Amniotic stem cell (primary cell): ENCODE measurements around the gene CLCN7.

Experiments
- DNase-seq: peaks from one replicate; lab custom pipeline; 2025; lab: John Stamatoyannopoulos, UW

Gene CLCN7

DNA sequence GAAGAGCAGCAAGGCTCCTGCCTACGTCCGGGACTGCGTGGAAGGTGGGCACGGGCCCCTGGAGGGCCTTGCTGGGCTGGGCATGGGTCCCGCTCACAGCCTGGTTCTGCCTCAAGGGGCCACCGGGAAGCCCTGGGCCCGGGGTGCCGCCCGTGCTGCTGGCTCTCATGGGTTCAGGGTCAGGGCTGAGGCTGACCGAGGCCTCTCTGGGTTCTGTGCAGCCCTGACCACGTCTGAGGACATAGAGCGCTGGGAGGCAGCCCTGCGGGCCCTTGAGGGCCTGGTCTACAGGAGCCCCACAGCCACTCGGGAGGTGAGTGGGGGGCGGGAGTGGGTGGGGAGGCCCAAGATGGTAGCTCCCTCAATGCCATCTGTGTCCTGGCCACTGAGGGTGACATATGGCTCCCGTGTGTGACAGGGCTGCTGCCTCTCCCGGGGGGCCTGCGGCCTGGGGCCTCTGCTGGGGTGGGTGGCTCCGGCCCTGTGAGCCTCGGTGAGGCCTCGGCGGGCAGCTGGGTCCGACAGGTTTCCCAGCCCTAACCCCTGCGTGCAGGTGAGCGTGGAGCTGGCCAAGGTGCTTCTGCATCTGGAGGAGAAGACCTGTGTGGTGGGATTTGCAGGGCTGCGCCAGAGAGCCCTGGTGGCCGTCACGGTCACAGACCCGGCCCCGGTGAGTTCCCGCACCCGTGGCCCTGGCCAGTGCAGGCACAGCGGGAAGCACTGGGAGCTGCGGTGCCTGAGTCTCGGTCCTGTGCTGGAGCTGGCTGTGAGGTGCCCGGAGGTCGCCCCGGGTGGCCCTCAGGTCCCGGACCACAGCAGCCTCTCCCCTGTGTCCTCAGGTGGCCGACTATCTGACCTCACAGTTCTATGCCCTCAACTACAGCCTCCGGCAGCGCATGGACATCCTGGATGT lies 27.5 kb upstream of the CLCN7 start:
- no peak for DNase-seq

DNA sequence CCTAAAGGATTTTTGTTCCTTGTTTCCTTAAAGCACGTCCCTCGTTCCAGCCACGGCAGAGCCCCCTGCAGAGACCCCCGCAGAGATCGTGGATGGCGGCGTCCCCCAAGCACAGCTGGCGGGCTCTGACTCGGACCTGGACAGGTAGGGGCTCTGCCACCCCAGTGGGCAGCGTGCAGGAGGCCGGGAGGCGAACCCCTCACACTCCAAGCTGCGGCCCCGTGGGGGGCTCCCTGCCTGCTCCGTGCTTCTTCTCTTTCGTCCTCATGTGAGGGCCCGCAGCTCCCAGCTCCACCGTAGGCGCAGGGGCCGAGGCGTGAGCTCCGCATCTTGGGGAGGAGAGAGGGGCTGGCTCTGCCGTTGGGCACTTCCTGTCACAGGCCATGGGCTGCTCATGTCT lies 26.8 kb upstream of the CLCN7 start:
- no peak for DNase-seq

DNA sequence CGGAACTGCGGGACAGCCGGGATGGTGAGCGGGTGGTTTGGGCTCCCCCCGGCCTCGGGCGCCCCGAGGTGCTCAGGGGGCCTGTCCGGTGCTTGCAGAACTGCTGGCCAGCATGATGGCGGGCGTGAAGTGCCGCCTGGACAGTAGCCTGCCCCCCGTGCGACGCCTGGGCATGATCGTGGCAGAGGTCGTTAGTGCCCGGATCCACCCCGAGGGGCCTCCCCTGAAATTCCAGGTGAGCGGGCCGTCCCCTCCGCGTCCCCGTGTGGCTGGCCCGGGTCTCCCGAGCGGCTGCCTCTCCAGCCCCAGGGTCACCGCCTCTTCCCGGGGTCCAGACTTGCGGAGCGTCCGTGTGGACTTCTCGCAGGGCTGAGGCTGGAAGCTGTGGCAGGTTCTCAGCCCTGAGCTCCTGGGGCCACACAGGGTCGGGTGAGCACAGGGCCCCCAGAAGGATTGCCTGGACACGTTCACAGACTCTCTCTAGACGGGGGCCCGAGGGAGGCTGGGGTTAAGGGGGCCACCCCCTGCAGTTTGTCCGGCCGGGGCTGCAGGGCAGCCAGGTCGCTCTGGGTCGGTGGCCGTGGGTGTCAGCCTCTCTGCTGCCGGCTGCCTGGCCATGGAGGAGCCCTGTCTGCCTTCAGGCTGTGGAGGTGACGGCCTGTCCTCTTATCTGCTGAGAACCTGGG lies 25.8 kb upstream of the CLCN7 start:
- no peak for DNase-seq

DNA sequence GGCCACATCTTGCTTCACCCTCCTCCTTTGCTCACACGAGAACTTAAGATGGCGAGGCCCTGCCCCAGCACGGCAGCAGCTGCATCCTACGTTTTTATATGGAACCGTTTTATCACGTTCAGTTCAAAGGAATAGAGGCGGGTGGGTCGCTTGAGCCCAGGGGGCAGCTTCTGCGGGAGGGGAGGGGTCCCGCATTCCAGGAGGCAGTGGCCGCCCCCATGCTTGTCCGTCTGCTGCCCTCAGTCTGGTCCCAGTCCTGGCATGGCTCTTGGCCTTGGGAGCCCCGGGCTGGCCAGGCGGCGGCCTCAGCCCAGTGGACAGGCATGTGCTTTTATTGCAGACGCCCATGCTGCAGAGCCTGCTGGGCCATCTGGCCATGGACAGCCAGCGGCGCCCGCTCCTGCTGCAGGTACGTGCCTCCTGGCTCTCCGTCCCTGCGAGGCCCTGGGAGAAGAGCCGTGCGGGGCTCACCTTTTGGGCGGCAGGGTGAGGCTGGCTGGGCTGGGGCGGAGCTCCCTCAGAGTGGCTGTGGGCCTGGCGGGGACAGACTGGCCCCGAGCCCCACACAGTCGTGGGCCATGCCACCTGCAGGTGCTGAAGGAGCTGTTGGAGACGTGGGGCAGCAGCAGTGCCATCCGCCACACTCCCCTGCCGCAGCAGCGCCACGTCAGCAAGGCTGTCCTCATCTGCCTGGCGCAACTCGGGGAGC lies 25.1 kb upstream of the CLCN7 start:
- DNase-seq = no peak

DNA sequence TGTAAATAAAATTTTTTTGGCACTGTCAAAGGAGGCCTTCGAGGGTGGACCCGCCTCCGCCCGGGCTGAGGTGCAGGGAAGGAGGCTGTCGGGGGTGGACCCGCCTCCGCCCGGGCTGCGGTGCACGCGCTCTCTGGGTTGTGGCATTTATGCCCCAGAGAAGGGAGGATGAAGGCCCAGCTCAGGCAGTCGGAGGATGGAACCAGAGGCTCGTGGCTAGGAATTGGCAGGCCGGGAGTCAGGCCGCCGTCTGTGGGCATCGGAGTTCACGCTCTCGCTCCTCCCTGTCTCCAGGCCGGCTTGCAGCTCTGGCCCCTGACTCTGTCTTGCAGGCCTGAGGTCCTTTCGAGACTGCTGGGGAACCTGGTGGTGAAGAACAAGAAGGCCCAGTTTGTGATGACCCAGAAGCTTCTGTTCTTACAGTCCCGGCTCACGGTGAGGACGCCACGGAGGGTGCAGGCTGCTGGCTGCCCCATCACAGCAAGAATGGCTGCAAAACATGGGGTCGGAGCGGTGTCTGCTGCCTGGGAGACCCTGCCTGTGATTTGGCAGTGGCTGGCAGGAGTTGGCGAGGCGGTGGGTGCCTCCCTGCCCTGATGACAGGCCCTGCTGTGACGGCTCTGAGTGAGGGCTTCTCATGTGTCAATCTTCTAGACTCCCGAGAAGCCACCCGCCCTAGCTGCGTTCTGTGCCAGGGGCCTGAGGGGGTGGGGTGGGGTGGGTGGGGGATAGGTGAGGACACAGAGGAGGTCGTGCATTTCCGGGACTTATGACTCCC lies 24.3 kb upstream of the CLCN7 start:
- DNase-seq = no peak

DNA sequence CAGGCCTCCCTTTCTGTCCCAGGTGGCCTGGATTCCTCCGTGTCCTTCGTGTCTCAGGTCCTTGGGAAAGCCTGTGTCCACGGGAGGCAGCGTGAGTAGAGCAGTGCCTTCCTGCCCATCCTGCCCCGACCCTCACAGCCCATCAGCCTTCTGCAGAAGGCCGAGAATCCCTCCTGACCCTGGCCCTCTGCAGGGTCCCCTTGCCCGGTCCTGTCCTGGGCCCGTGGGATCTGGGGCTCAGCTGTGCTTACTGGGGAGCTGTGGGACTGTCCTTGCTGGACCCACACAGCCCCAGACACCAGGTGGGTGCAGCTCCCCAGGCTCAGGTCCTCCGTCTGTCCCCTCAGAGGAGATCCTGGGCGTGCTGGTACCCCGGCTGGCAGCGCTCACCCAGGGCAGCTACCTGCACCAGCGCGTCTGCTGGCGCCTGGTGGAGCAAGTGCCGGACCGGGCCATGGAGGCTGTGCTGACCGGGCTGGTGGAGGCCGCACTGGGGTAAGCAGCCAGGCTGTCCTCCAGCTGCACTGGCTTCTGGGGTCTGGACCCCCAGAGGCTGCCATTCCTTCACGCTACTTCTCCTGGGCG lies 22.3 kb upstream of the CLCN7 start:
- no peak for DNase-seq

DNA sequence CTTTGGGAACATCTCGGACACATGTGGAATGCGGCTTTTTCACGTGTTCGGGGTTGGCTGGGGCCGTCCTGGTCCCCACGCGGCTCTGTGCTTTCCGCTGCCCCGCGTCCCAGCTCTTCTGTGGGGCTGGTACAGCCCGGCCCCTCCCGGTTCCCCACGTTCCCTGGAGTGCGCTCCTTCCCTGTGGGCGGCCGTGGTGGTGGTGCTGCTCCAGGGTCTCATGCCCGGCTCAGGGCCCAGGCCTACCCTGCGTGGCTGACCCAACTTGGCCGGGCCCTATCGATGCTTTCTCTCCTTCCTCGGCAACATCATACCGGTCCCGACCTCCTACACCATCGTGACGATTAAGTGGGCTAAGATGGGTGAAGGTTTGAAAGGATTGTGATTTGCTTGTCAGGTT lies 21.6 kb upstream of the CLCN7 start:
- no peak for DNase-seq

DNA sequence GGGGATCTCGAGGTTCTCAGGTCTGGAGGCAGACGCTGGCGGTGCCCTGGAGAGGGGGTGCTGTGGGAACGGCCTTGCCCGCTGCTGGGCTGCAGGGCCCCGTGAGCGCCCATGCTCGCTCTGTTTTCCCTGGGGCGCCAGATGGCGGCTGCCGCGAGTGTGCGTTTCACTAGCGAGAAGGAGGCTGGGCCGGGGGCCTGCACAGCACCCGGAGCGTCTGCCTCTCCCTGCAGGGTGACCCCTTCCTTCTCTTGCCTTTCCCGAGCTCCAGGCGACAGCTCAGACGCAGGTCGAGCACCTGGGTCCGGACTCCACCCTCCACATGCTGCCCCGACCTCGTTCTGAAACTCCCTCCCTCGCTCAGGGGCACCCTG lies 21.0 kb upstream of the CLCN7 start:
- no peak for DNase-seq

DNA sequence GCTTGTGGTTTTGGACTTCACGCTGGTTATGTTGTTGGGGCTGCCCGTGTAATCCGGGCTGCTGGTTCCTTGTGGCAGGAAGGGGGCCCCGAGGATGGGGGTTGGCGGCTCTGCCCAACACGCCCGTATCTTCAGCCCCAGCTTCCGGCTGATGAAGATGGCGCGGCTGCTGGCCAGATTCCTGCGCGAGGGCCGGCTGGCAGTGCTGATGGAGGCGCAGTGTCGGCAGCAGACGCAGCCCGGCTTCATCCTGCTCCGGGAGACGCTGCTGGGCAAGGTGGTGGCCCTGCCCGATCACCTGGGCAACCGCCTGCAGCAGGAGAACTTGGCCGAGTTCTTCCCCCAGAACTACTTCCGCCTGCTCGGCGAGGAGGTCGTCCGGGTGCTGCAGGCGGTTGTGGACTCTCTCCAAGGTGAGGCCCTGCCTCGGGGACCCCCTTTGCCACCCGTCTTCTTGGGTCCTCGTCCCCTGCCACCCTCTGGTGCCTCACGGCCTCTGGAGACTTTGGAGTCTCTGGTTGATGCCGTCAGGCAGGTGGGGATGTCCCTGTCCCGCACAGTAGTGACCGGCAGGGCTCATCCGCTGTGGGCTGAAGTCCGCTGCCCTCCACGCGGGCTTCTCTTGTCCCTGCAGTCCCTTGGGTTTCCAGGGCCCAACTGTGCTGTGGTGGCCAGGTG lies 20.5 kb upstream of the CLCN7 start:
- no peak for DNase-seq

DNA sequence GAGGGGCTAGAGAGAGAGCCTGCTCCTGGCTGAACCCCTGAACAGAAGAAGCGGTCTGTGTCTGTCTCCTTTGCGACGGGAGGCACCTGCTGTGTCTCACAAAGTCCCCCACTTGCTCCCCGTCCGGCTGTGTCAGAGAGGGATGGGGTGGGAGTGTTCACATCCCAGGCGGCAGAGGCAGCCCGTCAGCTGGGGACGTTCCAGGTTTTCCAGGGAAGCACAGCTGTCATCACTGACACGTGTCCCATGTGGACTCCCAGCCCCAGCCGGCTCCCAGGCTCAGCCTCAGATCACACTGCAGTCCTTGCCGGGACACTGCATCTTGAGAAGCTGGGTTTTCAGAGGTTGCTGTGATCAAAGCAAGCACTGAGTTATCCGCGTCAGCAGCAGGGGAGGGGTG lies 19.9 kb upstream of the CLCN7 start:
- DNase-seq = no peak

DNA sequence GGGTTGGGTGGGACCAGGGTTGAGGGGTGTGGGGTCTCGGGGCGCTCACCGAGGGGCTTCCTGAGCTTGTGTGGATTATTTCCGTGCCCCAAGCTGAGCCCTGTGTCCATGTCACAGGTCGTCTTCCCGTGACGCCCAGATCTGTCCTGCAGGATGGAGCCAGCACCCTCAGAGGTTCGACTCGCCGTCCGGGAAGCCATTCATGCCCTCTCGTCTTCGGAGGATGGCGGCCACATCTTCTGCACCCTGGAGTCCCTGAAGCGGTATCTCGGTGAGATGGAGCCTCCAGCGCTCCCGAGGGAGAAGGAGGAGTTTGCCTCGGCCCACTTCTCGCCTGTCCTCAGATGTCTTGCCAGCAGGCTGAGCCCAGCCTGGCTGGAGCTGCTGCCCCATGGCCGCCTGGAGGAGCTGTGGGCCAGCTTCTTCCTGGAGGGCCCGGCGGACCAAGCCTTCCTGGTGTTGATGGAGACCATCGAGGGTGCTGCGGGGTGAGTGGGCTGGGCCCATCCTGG lies 19.4 kb upstream of the CLCN7 start:
- DNase-seq = no peak

DNA sequence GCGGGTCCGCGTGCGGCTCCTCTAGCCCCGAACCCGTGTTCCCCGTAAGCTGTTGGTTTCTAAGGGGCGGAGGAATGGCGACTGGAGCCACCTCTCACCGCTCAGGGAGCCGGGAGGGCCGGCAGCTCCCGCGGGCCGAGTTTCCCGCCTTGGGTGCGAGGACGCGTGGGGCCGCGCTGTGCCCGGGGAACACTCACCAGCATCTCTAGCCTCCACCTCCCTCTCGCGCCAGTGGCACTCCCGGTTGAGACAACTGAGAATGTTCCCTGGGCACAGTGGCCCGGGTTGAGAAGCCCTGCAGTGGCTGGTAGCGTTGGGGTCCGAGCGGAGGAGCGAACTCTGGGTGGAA lies 18.9 kb upstream of the CLCN7 start:
- DNase-seq = no peak

DNA sequence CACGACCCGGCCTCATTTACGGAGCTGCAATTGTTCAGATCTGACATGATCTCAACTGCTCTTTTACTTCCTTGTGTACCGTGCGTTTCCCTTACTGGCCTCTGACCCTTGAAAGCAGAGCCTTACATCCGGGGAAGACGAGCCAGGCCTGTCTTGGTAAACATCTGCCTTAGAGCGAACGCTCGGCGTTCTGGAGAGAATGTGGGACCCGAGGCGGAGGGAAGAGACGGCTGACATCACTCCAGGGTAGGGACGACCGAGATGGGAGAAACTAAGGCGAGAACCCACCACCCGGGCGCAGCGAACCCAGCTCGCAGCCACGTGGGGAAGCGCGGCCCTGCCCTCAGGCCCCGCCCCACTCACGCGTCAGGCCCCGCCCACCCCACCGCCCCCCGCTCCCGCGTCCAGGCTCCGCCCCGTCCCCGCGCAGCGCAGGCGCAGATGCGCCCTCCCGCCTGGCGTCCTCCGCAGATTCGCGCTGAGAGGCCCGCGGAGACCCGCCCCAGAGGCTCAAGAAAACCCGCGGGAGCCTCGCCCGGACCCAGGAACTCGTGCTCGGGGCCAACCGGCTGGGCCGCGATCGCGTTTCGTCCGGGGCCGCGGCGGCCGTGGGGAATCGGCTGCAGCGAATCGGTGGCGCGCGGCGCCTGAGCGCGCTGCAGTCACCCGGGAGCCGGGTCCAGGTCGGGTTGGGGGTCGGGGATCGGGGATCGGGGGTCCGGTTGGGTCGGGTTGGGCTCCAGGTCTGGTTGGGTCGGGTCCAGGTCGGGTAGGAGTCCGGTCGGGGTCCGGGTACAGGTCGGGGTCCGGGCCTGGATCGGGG lies 18.3 kb upstream of the CLCN7 start, which contains the start of gene TELO2:
Gene TELO2, plus strand, starts transcription at position 438 of the 823 bp plus-strand sequence. CDS start 922 bp downstream, outside the sequence.
- peak; percentile 57 for DNase-seq

DNA sequence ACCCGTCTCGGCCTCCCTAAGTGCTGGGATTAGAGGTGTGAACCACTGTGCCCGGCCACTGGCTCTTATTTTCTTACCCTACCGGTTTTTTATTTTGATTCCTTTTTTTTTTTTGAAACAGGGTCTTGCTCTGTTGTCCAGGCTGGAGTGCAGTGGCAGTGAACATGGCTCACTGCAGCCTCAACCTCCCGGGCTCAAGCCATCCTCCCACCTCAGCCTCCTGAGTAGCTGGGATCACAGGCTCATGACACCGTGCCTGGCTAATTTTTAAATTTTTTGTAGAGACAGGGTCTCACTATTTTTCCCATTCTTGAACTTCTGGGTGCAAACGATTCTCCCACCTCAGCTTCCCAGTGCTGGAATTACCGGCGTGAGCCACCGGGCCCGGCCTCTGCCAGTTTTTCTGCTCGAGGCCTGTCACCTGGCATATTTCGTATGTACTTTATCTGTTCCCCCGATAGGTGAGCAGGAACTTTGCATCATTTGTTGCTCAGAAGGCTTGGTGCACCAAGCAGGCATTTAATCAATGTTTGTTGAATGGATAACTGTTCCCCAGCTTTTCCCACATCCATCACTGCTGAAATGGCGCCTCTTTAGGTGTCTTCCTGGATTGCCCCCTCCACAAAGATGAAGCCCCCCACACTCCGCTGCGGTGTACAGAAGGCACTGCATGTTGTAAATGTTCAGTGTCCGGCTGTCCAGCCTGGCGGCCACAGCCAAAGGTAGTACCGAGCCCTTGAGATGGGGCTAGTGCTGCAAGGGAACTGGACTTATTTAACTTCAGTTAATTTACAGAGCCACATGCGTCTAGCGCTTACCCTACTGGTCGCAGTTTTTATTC lies 17.5 kb upstream of the CLCN7 start:
- DNase-seq = no peak

DNA sequence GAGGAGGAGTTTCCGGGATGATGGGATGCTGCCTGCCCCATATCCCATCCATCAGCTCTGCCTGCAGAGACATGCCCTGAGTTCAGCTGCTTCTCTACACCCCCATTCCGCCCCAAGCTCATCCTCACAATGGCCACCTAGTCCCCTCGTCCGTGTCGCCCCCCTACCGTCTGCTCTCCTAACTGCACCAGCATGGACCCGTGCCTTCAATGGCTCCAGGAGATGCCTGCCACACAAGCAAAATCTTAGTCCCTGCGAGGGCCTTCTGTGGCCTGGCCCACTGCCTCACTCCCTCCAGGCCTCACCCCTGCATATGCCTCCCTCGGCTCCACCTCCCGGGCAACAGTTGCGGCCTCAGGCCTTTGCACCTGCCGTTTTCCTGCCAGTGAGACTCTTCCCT lies 16.5 kb upstream of the CLCN7 start:
- no peak for DNase-seq

DNA sequence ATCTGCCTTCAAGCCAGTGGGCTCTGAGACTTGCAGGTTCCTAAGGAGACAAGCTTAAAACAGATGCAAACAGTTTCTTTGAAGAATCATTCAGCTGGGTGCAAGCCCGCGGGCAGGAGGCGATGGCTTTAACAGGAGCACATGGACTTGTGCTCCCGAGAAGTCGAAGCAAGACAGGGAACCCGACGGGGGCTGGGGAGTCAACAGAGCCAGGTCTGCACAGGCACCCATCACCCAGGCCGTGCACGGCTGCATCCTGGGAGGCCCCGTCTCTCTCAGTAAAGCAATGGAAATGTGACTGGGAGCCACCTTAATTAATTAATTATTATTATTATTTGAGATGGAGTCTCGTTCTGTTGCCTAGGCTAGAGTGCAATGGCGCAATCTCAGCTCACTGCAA lies 14.2 kb upstream of the CLCN7 start:
- DNase-seq = no peak

DNA sequence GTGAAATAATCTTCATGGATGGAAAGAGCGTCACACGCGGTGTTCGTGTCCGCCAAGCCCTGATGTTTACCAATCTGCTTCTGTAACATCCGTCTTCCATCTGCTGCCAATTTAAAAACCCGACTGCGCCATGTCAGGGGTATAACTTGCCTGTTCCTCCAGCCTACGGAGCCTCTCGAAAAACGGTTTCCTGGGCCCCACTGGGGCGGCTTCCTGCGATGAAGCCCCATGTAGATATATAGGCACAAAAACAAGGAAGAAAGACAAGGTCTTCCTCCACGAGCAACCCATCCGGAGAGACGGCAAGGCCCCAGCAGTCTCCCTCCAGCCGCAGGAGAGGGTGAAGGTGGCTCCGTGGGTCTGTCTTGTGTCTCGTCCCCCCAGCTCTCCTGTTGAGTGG lies 13.8 kb upstream of the CLCN7 start, which contains the start of gene PTX4:
Gene PTX4, minus strand, starts transcription at position 326 of the 400 bp plus-strand sequence. Its CDS starts 35 bp downstream, at position 291.
- DNase-seq = no peak

DNA sequence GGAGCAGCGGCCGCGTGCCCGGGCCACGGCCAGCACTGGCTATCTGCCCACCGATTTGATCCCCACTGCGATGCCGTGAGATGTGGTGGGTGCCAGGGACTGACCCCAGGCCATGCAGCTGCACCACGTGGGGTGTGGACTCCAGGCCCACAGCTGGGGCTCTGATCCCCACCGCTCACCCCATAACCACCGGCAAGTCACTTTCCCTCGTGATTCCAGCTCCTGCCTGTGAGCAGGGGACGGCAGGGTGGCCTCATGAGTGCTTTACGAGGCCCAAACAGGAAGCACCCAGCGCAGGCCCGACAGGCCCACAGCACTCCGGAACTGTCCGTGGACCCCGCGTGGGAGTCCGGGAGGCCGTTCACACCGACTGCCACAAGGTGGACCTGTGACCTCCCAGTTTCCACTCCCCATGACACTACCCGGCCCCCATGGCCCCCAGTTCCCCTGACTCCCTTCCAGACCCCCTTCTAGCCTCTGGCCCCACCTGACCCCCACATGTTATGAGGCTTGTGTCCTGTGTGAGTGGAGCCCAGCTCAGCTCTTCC lies 13.3 kb upstream of the CLCN7 start:
- DNase-seq = no peak
